ENCODE results near the gene USP15.

DNA sequence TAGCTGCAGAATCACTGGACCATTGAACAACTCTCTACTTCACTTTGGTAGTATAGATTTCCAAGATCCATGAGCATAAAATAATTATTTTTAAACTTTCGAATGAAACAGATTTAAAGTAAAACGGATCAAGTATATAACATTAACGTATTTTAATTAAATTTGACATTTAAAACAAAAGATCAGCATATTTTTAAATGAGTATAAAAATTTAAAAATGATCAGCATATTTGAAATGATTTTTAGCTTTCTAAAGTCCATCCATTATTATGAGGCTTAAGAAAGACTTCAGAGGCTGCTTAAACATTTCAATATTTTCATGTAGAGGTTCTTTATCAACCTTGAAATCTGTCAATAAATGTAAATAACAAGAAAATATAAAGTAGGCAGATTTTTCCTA lies 5.2 kb upstream of the USP15 start:
- TF ChIP-seq, protein P1, sequence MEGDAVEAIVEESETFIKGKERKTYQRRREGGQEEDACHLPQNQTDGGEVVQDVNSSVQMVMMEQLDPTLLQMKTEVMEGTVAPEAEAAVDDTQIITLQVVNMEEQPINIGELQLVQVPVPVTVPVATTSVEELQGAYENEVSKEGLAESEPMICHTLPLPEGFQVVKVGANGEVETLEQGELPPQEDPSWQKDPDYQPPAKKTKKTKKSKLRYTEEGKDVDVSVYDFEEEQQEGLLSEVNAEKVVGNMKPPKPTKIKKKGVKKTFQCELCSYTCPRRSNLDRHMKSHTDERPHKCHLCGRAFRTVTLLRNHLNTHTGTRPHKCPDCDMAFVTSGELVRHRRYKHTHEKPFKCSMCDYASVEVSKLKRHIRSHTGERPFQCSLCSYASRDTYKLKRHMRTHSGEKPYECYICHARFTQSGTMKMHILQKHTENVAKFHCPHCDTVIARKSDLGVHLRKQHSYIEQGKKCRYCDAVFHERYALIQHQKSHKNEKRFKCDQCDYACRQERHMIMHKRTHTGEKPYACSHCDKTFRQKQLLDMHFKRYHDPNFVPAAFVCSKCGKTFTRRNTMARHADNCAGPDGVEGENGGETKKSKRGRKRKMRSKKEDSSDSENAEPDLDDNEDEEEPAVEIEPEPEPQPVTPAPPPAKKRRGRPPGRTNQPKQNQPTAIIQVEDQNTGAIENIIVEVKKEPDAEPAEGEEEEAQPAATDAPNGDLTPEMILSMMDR (IDR thresholded peaks at IDR 0.05; ENCODE audit: low read length) = no peak
- TF ChIP-seq EZH2 (optimal IDR thresholded peaks at IDR 0.05; ENCODE audit: low read depth, low read length) = no peak

All from MM.1S (cell line).